ENCODE results near the gene CALB2. TPM values are rescaled to one million over a fixed set of nuclear protein-coding genes. Genes with fewer than 3 reads are reported as not detected.

The CALB2 gene
- polyA plus RNA-seq, 2 of the 4 experiments (the other 2 are of a cell fraction), result 3.7 to 6.4 TPM

- ATAC-seq (no peak), FAIRE-seq (no peak), DNase-seq (ENCODE audit: low read depth in 1 of 2, low spot score in 1 of 2) (no peak)
- no peak for TF ChIP-seq HOXB5 (CRISPR knock-in tag; IDR thresholded peaks at IDR 0.05)
- no peak for TF ChIP-seq JUN (IDR thresholded peaks at IDR 0.05)
- no peak for TF ChIP-seq ELK1 (IDR thresholded peaks at IDR 0.05; ENCODE audit: low read depth, low read length)
- no peak for TF ChIP-seq KDM5A (IDR thresholded peaks at IDR 0.05)
- TF ChIP-seq HES2 (IDR thresholded peaks at IDR 0.05), result no peak
- TF ChIP-seq HOXA7 (CRISPR knock-in tag; IDR thresholded peaks at IDR 0.05), result no peak
- no peak for TF ChIP-seq E2F6 (IDR thresholded peaks at IDR 0.05; ENCODE audit: borderline replicate concordance, low read depth)
- TF ChIP-seq RCOR1 (IDR thresholded peaks at IDR 0.05; ENCODE audit: low read depth, low read length), result no peak
- TF ChIP-seq MAFK (IDR thresholded peaks at IDR 0.05; ENCODE audit: partially characterized antibody), result no peak
- TF ChIP-seq ATOH8 (CRISPR knock-in tag; IDR thresholded peaks at IDR 0.05; ENCODE audit: low read depth), result no peak
- no peak for TF ChIP-seq HDAC2 (IDR thresholded peaks at IDR 0.05)
- no peak for TF ChIP-seq HOXB13 (CRISPR knock-in tag; IDR thresholded peaks at IDR 0.05; ENCODE audit: low read depth)
- TF ChIP-seq KDM1A (IDR thresholded peaks at IDR 0.05; ENCODE audit: low read depth), result no peak
- TF ChIP-seq GATA3 (IDR thresholded peaks at IDR 0.05; ENCODE audit: borderline replicate concordance), result no peak
- no peak for TF ChIP-seq CBX8 (IDR thresholded peaks at IDR 0.05)
- no peak for TF ChIP-seq SREBF2 (IDR thresholded peaks at IDR 0.05)
- no peak for TF ChIP-seq POLR2A (IDR thresholded peaks at IDR 0.05; ENCODE audit: low read length)
- TF ChIP-seq ZNF302 (CRISPR knock-in tag; IDR thresholded peaks at IDR 0.05), result no peak
- POLR2A ChIA-PET, result no interaction called here
- Histone ChIP-seq H3K4me2 (no peak overlapping the region), H3K27ac (no peak overlapping the region), H3K4me1 (peaks cover 10% of the 10 kb centered on the region; the same call in 2 of the 3 replicates), H3K9me3 (no peaks in the 10 kb centered on the region), H3K4me3 (no peak overlapping the region)
- CTCF ChIA-PET, result interaction anchor here (1.5 kb wide), 1 partner anchor 31 kb away, joined by 5 read pairs; no protein-coding TSS in a partner anchor
- WGBS (ENCODE audit: missing lambda C conversion rate), result 53% methylated on average over 8 of the region's 8 CpGs
Measured at GRCh38 chr16:71343078-71343477, 15.4 kb upstream of the CALB2 start.

- Histone ChIP-seq H3K4me2 (no peak overlapping the region), H3K9me3 (no peaks in the 10 kb centered on the region), H3K27ac (no peak overlapping the region), H3K4me3 (no peak overlapping the region), H3K4me1 (no peaks in the 10 kb centered on the region)
- FAIRE-seq (no peak), DNase-seq (ENCODE audit: low read depth in 1 of 2, low spot score in 1 of 2) (no peak), ATAC-seq (no peak)
- ChIA-PET POLR2A (no interaction called here), CTCF (interaction anchor here (0.8 to 2.2 kb wide), 2 partner anchors 14 to 33 kb away, joined by 3 to 8 read pairs; partner anchors contain the start of gene CALB2)
- no peak for TF ChIP-seq HDAC2 (IDR thresholded peaks at IDR 0.05)
- no peak for TF ChIP-seq ATOH8 (CRISPR knock-in tag; IDR thresholded peaks at IDR 0.05; ENCODE audit: low read depth)
- no peak for TF ChIP-seq HOXB13 (CRISPR knock-in tag; IDR thresholded peaks at IDR 0.05; ENCODE audit: low read depth)
- no peak for TF ChIP-seq CEBPB (IDR thresholded peaks at IDR 0.05)
- TF ChIP-seq KDM5A (IDR thresholded peaks at IDR 0.05), result no peak
- TF ChIP-seq USF2 (IDR thresholded peaks at IDR 0.05), result no peak
- no peak for TF ChIP-seq ZFP36 (IDR thresholded peaks at IDR 0.05; ENCODE audit: borderline replicate concordance, partially characterized antibody)
- 51% methylated on average over 13 of the region's 13 CpGs for WGBS (ENCODE audit: missing lambda C conversion rate)
Measured at GRCh38 chr16:71344315-71344905, 14.1 kb upstream of the CALB2 start.
